PC-3 (cell line): ENCODE data around the gene DXO.

Source experiments
- CTCF ChIP-seq: fragments of 300-600 bp; sonication (generic); conservative IDR thresholded peaks from 2 replicates; pipeline ENCODE4 v1.5.1; 2017; ENCODE audit warnings: antibody characterized with exemption, low read depth, mild to moderate bottlenecking, low read length
- EZH2 ChIP-seq: fragments of 300-600 bp; sonication (generic); IDR thresholded peaks from one replicate; pipeline ENCODE4 v1.6.1; 2017; ENCODE audit warnings: antibody characterized with exemption, mild to moderate bottlenecking, low read length; ENCODE audit not compliant: unreplicated experiment

GRCh38 chr6:31954511-31954910 is 17.4 kb downstream of the DXO start:
- TF ChIP-seq CTCF (no peak), EZH2 (no peak)
